GM18951 (cell line): ENCODE measurements around the gene SLCO3A1.

Experiments
- POLR2A ChIP-seq: IDR thresholded peaks from 4 replicates; pipeline ENCODE4 v1.6.1; 2011; ENCODE audit warnings: mild to moderate bottlenecking; ENCODE audit not compliant: insufficient read length, insufficient read depth; ENCODE audit errors: extremely low read depth
- in situ Hi-C: fragments of 300-500 bp; cut with MboI; formaldehyde crosslinking; loops from one replicate; pipeline ENCODE4 v1.12.0; 2022; ENCODE audit warnings: low sequenced_read_pairs, mixed read lengths, inconsistent platforms; ENCODE audit not compliant: unreplicated experiment

The SLCO3A1 gene

GRCh38 chr15:91865950-91866349, 12.4 kb downstream of the SLCO3A1 start:
- no peak for TF ChIP-seq POLR2A

DNA sequence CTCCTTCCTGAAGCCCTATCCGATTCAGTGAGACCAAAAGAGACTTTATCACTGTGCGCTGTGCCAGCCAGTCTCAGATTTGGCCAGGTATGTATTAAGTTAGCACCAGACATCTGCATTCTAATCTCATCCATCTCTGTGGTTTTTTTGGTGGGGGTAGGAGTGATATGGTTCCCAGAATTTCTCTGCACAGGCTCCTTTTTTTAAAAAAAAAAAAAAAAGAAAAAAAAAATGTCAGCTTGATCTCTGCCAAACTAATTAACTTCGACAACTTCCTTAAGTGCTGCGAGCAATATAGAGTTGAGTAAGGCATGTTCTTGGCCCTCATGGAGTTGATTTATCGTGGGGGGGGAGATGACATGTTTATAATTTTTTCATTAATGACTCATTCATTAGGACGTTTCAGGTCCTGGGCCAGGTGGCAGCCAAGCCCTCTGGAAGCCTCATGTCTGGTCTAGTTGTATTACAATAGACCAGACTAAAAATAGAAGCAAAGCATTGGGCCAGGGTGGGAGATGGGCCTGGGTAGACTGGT, 12.9 kb downstream of the SLCO3A1 start:
- in situ Hi-C loops: no loop called here
- no peak for TF ChIP-seq POLR2A

More at GRCh38 chr15:91865950-91866349, 12.4 kb downstream of the SLCO3A1 start:
- in situ Hi-C loops: no loop called here

DNA sequence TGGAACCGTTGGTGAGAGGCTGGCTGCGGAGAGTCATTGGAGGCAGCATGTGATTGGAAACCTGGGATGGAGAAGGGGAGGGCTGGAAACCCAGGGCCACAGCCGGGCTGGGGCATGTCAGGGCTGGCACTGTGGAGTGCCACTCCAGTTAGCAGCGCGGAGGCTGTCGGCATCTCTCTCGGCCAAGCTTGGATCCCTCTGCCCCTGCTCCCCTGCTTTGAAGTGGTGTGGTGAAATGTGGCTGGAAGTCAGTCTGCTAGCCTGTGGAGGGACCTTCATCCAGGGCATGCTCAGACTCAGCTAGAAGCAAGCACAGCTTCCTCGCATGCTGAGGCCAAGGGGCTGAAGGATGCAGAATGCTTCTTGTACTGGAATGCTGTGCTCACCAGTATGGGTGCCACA, 13.5 kb downstream of the SLCO3A1 start:
- no peak for TF ChIP-seq POLR2A
- in situ Hi-C loops: no loop called here

- TF ChIP-seq POLR2A: no peak
These were observed 14.1 kb downstream of the SLCO3A1 start for GRCh38 chr15:91867581-91868026.

DNA sequence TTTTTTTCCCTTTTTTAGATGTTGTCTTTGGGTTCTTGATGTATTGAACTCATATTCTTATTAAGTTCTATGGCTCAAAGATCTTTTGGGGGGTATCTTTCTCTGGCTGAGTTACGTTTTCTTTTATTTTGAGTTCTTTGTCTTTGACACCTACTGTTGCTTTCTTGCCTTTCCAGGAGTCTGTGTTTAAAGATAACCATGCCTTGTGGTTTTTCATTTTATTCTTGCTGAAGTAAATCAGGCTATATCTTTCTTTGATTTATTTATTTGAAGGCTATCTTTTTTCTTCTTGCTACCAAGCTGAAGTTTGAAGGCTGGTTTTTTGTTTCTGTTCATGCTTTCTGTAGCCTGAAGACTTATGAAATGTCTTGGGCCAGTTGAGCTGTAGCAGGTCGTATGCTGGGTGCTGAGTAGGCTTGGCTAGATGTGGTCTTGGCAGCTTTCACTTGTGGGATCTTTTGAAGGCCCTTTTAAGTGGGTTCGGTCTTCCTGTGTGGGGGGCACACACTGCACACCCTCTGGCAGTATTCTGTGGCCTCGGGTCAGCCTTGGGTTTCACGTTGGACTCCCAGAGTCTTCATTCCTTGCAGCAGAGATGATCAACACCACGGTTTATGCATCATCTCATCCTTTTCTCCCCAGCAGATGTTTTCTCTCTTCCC, 17.5 kb downstream of the SLCO3A1 start:
- in situ Hi-C loops: no loop called here
- no peak for TF ChIP-seq POLR2A

More at GRCh38 chr15:91867581-91868026, 14.1 kb downstream of the SLCO3A1 start:
- in situ Hi-C loops: no loop called here

GRCh38 chr15:91871837-91872236, 18.3 kb downstream of the SLCO3A1 start:
- in situ Hi-C loops: no loop called here
- no peak for TF ChIP-seq POLR2A

DNA sequence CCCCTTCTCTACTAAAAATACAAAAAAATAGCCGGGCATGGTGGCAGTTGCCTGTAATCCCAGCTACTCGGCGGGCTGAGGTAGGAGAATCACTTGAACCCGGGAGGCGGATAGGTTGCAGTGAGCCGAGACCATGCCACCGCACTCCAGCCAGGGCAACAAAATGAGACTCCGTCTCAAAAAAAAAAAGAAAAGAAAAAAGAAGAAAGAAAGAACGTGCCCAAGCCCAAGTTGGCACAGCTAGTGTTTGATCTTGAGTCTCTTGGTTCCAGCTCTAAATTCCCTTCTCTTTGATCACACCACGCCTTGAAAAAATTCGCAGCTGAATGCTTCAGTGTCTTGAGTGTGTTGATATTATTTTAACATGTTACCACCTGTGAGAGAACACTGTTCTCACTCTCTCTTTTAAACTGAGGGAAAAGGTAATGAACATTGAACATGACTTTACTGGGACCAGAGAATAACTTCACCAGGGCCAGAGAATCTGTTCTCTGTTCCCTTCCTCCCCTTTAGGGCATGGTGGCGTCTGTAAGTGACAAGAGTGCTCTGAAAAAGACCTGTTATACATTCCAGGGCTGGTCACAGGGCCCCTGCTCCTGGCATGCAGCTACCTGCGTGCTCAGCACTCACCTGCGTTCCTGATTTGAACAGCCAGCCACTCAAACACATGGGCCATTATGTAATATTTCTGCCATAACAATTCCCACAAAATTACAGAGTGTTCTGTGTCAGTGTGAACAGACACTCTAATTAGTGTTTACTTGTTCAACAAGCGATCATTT, 19.0 kb downstream of the SLCO3A1 start:
- TF ChIP-seq POLR2A: no peak
- in situ Hi-C loops: no loop called here

GRCh38 chr15:91873138-91873536, 19.6 kb downstream of the SLCO3A1 start:
- in situ Hi-C loops: no loop called here
- TF ChIP-seq POLR2A: no peak

DNA sequence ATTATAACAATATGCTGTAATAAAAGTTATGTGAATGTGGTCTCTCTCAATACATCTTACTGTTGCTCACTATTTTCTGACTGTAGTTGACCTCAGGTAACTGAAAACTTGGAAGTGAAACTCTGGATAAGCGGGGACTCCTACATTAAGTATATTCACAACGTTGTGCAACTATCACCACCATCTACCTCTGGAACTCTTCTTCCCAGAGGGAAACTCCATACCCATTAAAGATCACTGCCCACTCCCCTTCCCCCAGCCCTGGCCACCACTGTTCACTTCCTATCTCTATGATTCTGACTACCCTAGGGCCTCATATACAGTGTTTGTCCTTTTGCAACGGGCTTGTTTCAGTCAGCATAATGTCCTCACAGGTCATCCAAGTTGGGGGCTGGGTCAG, 20.7 kb downstream of the SLCO3A1 start:
- in situ Hi-C loops: no loop called here
- no peak for TF ChIP-seq POLR2A

GRCh38 chr15:91874992-91875660, 21.6 kb downstream of the SLCO3A1 start:
- no peak for TF ChIP-seq POLR2A
- in situ Hi-C loops: no loop called here

GRCh38 chr15:91876187-91876586, 22.7 kb downstream of the SLCO3A1 start:
- no peak for TF ChIP-seq POLR2A
- in situ Hi-C loops: no loop called here

DNA sequence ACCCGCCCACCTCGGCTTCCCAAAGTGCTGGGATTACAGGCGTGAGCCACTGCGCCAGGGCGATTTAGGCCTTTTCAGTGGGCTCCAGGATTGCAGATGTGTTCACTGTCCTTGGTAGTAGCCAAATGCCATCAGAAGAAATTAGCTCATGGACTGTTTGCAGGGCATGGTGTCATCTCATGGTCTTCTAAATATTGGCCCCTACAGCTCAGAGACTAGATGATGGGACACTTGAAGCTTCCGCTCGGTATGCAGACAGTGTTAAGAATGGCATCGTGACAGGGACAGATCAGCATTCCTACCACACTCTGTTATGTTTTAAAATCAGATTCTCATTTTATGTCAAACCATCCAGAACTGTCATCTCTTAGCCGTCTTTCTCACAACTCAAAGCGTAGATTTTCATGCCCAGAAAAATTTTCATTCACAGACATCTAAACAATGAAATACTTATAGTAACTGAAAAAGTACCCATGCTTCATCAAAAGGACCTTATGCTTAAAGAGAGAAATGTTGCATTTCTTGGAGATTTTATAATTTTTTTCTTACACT, 24.9 kb downstream of the SLCO3A1 start:
- no peak for TF ChIP-seq POLR2A
- in situ Hi-C loops: no loop called here

DNA sequence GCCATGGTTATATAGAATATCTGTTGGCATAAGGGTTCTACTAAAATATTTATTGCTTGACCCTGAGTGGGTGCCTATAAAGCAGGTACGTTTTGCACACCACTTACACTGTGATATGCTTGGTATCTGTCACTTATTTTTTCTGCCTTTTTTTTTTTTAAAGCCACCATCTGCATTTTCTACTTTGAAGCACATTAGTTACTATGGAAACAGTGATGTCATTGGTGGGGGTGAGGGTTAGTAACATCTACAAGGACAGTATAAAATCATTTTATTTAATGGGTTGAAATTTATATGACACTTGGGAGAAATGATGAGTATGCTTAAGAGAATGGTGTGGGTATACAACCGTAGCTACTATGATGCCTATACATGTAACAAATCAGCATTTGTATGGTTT, 25.6 kb downstream of the SLCO3A1 start:
- in situ Hi-C loops: no loop called here
- no peak for TF ChIP-seq POLR2A
